SK-N-SH (cell line): ENCODE results near the gene ASAP3. TPM values are rescaled to one million over a fixed set of nuclear protein-coding genes. Genes with fewer than 3 reads are reported as not detected.

ENCODE experiments used
- CTCF ChIA-PET: fragments of 300-600, 350-600 bp; formaldehyde crosslinking; extraction: SDS; loops from one replicate; lab custom pipeline; 2021; lab: Yijun Ruan, JAX
- POLR2A ChIA-PET: fragments of 350-600 bp; sonication (Branson Sonifier 250); formaldehyde crosslinking; extraction: SDS; loops from one replicate; lab custom pipeline; 2020; ENCODE audit warnings: antibody characterized with exemption, inconsistent platforms; lab: Yijun Ruan, JAX
- DNase-seq: peaks from one replicate; pipeline ENCODE4 v3.0.0; 2012
- H2AFZ ChIP-seq: fragments of 200-600 bp; sonication (generic); 2 replicates; pipeline ENCODE4 v1.8.1; 2016; ENCODE audit warnings: antibody characterized with exemption, mild to moderate bottlenecking, low read depth
- H3F3A ChIP-seq: fragments of 200-600 bp; sonication (generic); replicated peaks from 2 replicates; pipeline ENCODE3; 2016; ENCODE audit warnings: antibody characterized with exemption, mild to moderate bottlenecking; ENCODE audit not compliant: insufficient read depth
- H3K27ac ChIP-seq, 2 experiments: fragments of 200-500 bp in 1 of 2; fragments of 200-600 bp in 1 of 2; sonication (Bioruptor generic) in 1 of 2; sonication (generic), shearing (Covaris generic) in 1 of 2; 2 replicates each; pipeline versions ENCODE4 v1.5.1 to v1.6.1; 2014 to 2016; ENCODE audit warnings: low read depth in 2 of 2, inconsistent platforms in 1 of 2, low read length in 1 of 2, mild to moderate bottlenecking in 1 of 2, mixed read lengths in 1 of 2
- H3K27me3 ChIP-seq: fragments of 200-600 bp; sonication (generic), shearing (Covaris generic); 2 replicates; pipeline ENCODE4 v1.6.1; 2016; ENCODE audit warnings: mixed run types; ENCODE audit not compliant: insufficient read depth
- H3K36me3 ChIP-seq, 2 experiments: fragments of 200-500 bp in 1 of 2; fragments of 200-600 bp in 1 of 2; sonication (Bioruptor generic) in 1 of 2; sonication (generic) in 1 of 2; replicated peaks in 1 of 2; 2 replicates each; pipeline versions ENCODE3 to v1.5.1; 2014 to 2016; ENCODE audit warnings: low read length in 1 of 2, mild to moderate bottlenecking in 1 of 2; ENCODE audit not compliant: insufficient read depth in 2 of 2, control insufficient read depth in 1 of 2
- H3K4me1 ChIP-seq, 2 experiments: fragments of 200-500 bp in 1 of 2; fragments of 200-600 bp in 1 of 2; sonication (Bioruptor generic) in 1 of 2; sonication (generic), shearing (Covaris generic) in 1 of 2; 2 replicates each; pipeline versions ENCODE4 v1.5.1 to v1.6.1; 2014 to 2016; ENCODE audit warnings: low read depth in 1 of 2, low read length in 1 of 2, mixed run types in 1 of 2; ENCODE audit not compliant: insufficient read depth in 2 of 2, control insufficient read depth in 1 of 2
- H3K4me2 ChIP-seq: fragments of 200-600 bp; sonication (generic), shearing (Covaris generic); 2 replicates; pipeline ENCODE4 v1.6.1; 2017; ENCODE audit warnings: mixed run types
- H3K4me3 ChIP-seq, 2 experiments: fragments of 200-500 bp in 1 of 2; fragments of 200-600 bp in 1 of 2; sonication (Bioruptor generic) in 1 of 2; sonication (generic), shearing (Covaris generic) in 1 of 2; 2 replicates each; pipeline versions ENCODE4 v1.5.1 to v1.8.1; 2014 to 2016; ENCODE audit warnings: low read depth in 2 of 2, inconsistent platforms in 1 of 2, low read length in 1 of 2, mild to moderate bottlenecking in 1 of 2, mixed read lengths in 1 of 2, moderate library complexity in 1 of 2
- H3K79me2 ChIP-seq: fragments of 200-600 bp; sonication (generic); 2 replicates; pipeline ENCODE4 v1.8.1; 2017; ENCODE audit warnings: mild to moderate bottlenecking; ENCODE audit not compliant: insufficient read depth
- H3K9ac ChIP-seq: fragments of 200-600 bp; sonication (generic); 2 replicates; pipeline ENCODE4 v1.6.1; 2017; ENCODE audit warnings: mixed run types
- H3K9me2 ChIP-seq: fragments of 200-600 bp; sonication (generic); 2 replicates; pipeline ENCODE4 v1.6.1; 2017; ENCODE audit warnings: mixed run types
- H3K9me3 ChIP-seq: fragments of 200-600 bp; sonication (generic); 2 replicates; pipeline ENCODE4 v1.6.1; 2017; ENCODE audit warnings: mixed run types, mild to moderate bottlenecking, moderate library complexity
- H4K20me1 ChIP-seq: fragments of 200-600 bp; sonication (generic); 2 replicates; pipeline ENCODE4 v1.6.1; 2017; ENCODE audit warnings: mild to moderate bottlenecking, mixed run types; ENCODE audit not compliant: insufficient read depth
- CHD2 ChIP-seq: fragments of 150-350 bp; IDR thresholded peaks from 2 replicates; pipeline ENCODE4 v1.6.1; 2018; ENCODE audit warnings: low read length; ENCODE audit not compliant: partially characterized antibody
- ELF1 ChIP-seq: IDR thresholded peaks from 2 replicates; pipeline ENCODE4 v1.4.0; 2012
- EZH2phosphoT487 ChIP-seq: fragments of 200-600 bp; sonication (generic); IDR thresholded peaks from 2 replicates; pipeline ENCODE4 v1.6.1; 2017; ENCODE audit warnings: low read depth, mixed run types, mild to moderate bottlenecking, antibody characterized with exemption, moderate library complexity, borderline replicate concordance
- FOXM1 ChIP-seq: IDR thresholded peaks from 2 replicates; pipeline ENCODE4 v1.4.0; 2012; ENCODE audit warnings: low read depth, mild to moderate bottlenecking
- IRF3 ChIP-seq: fragments of 150-350 bp; IDR thresholded peaks from 2 replicates; pipeline ENCODE4 v1.6.1; 2016; ENCODE audit warnings: mild to moderate bottlenecking, low read depth, low read length
- JUND ChIP-seq: IDR thresholded peaks from 2 replicates; pipeline ENCODE4 v1.4.0; 2012
- MEF2A ChIP-seq: IDR thresholded peaks from 2 replicates; pipeline ENCODE4 v1.4.0; 2012; ENCODE audit warnings: low read depth, borderline replicate concordance
- PBX3 ChIP-seq: IDR thresholded peaks from 2 replicates; pipeline ENCODE4; 2012
- REST ChIP-seq: IDR thresholded peaks from 2 replicates; pipeline ENCODE4 v1.6.1; 2012; ENCODE audit warnings: mild to moderate bottlenecking, low read depth, low read length, moderate library complexity
- RFX5 ChIP-seq: IDR thresholded peaks from 2 replicates; pipeline ENCODE4 v1.6.1; 2012; ENCODE audit warnings: mild to moderate bottlenecking, improper control_type of control experiment, low read length
- RXRA ChIP-seq: IDR thresholded peaks from 2 replicates; pipeline ENCODE4 v1.4.0; 2012; ENCODE audit warnings: low read depth, mild to moderate bottlenecking, borderline replicate concordance
- TEAD4 ChIP-seq: IDR thresholded peaks from 2 replicates; pipeline ENCODE4 v1.4.0; 2012; ENCODE audit warnings: mild to moderate bottlenecking, borderline replicate concordance; ENCODE audit not compliant: insufficient read depth
- YY1 ChIP-seq: IDR thresholded peaks from 2 replicates; pipeline ENCODE4 v1.4.0; 2012; ENCODE audit warnings: low read depth, mild to moderate bottlenecking
- WGBS: methylation state at CpG from one replicate; pipeline ENCODE4 v1.1.6; 2017; ENCODE audit warnings: low lambda C conversion rate; 5-methylcytosine and 5-hydroxymethylcytosine counted together
- polyA plus RNA-seq, 3 experiments: library from polyadenylated mRNA; depleted of rRNA; stranded (reverse); fragments of >200 nt; gene quantifications; 2 replicates each; pipeline ENCODE4 v1.2.3, GENCODE V29; 2012
- TF ChIP-seq, protein P1 (sequence below): fragments of 150-350 bp; IDR thresholded peaks from 2 replicates; pipeline ENCODE4 v1.6.1; 2017; ENCODE audit warnings: antibody characterized with exemption, low read length, low read depth, borderline replicate concordance
- TF ChIP-seq, protein P2 (sequence below): IDR thresholded peaks from 2 replicates; pipeline ENCODE4 v1.4.0; 2012; ENCODE audit warnings: low read depth, borderline replicate concordance

Gene ASAP3
- polyA plus RNA-seq, 1 of the 3 experiments (the other 2 are of a cell fraction): 19.6 TPM

GRCh38 chr1:23401313-23401712 lies 82.7 kb downstream of the ASAP3 start:
- Histone ChIP-seq H3F3A (peaks cover 18% of the 10 kb centered on the region), H3K36me3 (no peaks in the 10 kb centered on the region), H3K79me2 (no peaks in the 10 kb centered on the region), H4K20me1 (no peaks in the 10 kb centered on the region), H3K27ac (no peak overlapping the region), H3K9me3 (no peaks in the 10 kb centered on the region), H2AFZ (no peak overlapping the region), H3K4me3 (no peak overlapping the region), H3K9ac (no peak overlapping the region), H3K27me3 (no peaks in the 10 kb centered on the region), H3K9me2 (no peaks in the 10 kb centered on the region), H3K4me1 (peaks cover 15 to 20% of the 10 kb centered on the region in 2 experiments), H3K4me2 (no peak overlapping the region)
- ChIA-PET POLR2A (interaction anchor here (1.6 kb wide), 1 partner anchor 33 kb away, joined by 3 read pairs; no protein-coding TSS in a partner anchor), CTCF (interaction anchor here (0.7 to 3.1 kb wide), 4 partner anchors 13 to 303 kb away, joined by 3 to 13 read pairs (median 3); no protein-coding TSS in a partner anchor)
- TF ChIP-seq ELF1: no peak
- TF ChIP-seq, protein P1, sequence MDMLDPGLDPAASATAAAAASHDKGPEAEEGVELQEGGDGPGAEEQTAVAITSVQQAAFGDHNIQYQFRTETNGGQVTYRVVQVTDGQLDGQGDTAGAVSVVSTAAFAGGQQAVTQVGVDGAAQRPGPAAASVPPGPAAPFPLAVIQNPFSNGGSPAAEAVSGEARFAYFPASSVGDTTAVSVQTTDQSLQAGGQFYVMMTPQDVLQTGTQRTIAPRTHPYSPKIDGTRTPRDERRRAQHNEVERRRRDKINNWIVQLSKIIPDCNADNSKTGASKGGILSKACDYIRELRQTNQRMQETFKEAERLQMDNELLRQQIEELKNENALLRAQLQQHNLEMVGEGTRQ: no peak
- no peak for TF ChIP-seq RFX5
- TF ChIP-seq CHD2: no peak
- TF ChIP-seq YY1: no peak
- no peak for TF ChIP-seq PBX3
- TF ChIP-seq FOXM1: no peak
- TF ChIP-seq RXRA: no peak
- TF ChIP-seq, protein P2, sequence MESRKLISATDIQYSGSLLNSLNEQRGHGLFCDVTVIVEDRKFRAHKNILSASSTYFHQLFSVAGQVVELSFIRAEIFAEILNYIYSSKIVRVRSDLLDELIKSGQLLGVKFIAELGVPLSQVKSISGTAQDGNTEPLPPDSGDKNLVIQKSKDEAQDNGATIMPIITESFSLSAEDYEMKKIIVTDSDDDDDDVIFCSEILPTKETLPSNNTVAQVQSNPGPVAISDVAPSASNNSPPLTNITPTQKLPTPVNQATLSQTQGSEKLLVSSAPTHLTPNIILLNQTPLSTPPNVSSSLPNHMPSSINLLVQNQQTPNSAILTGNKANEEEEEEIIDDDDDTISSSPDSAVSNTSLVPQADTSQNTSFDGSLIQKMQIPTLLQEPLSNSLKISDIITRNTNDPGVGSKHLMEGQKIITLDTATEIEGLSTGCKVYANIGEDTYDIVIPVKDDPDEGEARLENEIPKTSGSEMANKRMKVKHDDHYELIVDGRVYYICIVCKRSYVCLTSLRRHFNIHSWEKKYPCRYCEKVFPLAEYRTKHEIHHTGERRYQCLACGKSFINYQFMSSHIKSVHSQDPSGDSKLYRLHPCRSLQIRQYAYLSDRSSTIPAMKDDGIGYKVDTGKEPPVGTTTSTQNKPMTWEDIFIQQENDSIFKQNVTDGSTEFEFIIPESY: no peak
- no peak for TF ChIP-seq EZH2phosphoT487
- TF ChIP-seq IRF3: no peak
- TF ChIP-seq JUND: no peak
- no peak for TF ChIP-seq REST
- no peak for TF ChIP-seq MEF2A
- TF ChIP-seq TEAD4: no peak
- WGBS: 92% methylated on average over 6 of the region's 6 CpGs
- DNase-seq: no peak
